ENCODE data around the gene GGA3.

The GGA3 gene

DNA sequence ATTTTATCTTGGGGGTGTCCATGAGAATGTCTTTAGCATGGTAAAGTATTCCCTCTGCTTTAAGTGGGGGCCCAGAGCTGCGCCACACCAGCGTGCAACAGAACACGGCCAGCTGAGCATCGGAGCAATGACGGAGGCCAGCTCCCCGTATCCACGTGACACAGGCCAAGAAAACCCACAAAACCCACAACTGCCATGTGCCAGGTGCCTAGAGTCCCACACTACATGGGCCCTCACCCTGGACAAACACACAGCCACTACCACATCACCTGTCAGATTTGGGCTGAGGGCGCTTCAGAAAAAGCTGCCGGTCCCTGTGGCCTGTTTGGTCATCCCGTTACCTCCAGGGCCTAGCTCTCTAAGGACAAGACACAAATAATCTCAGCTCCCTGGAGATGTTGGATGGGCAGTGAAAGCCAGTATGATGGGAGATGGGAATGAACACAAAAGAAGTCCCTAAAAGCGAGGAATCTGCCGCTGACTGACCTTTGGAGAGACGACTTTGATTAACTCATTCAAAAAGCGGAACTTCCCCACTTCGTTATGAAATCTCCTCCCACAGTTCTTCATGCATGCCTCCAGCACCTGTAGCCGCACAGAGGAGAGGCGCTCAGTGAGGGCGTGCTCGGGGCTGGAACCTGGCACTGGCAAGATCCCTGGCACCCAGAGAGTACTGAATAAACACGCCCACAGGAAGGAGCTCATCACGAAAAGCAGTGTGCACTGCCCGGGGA lies 17.1 kb downstream of the GGA3 start:
- DNase-seq, result no peak

GRCh38 chr17:75242461-75243042 lies 18.9 kb downstream of the GGA3 start:
- DNase-seq, result peak; percentile 42

- peak; percentile 25 for DNase-seq
Observed at GRCh38 chr17:75241996-75242460, 19.4 kb downstream of the GGA3 start.

- DNase-seq, result no peak
Observed at GRCh38 chr17:75241502-75241901, 19.9 kb downstream of the GGA3 start.

DNA sequence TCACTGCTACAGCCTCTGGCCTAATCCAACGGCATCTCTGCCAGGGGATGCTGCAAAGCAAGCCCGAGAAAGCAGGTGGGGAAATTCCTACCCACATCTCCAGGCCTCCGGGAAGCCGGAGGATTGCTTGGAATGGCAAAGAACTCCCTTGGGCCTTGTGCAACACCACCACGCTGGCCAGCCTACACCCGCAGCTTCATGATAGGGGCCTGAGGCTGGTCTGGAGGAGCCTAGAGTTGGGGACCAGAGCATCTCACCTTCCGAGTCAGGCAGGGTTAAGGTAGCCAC lies 20.3 kb downstream of the GGA3 start:
- DNase-seq, result no peak

- peak; percentile 54 for DNase-seq
Observed at GRCh38 chr17:75240394-75241142, 20.8 kb downstream of the GGA3 start.

GRCh38 chr17:75239778-75240393 lies 21.5 kb downstream of the GGA3 start:
- DNase-seq, result no peak

DNA sequence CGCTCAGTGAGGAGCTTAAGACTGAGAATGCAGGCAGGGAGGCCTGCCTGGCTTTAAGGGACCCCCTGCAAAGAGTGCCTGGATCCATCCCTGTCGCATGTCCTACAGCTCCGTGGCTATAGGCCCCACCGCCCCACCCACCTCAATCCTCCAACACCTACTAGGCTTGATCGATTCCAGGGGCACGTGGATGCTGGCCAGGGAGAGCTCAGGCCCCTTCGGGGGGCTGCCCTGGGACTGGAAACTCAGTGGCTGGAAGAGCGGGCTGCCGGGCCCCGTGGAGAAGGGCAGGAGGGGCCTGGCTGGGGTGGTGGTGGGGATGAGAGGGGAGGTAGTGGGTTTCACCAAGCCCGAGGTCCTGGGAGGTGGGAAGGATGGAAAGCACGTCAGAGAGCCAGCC lies 22.2 kb downstream of the GGA3 start:
- DNase-seq, result no peak

- peak; percentile 70 for DNase-seq
Observed at GRCh38 chr17:75238684-75239191, 22.7 kb downstream of the GGA3 start.

- DNase-seq, result no peak
Observed at GRCh38 chr17:75238020-75238580, 23.3 kb downstream of the GGA3 start.

GRCh38 chr17:75237100-75238014 lies 24.0 kb downstream of the GGA3 start:
- no peak for DNase-seq

DNA sequence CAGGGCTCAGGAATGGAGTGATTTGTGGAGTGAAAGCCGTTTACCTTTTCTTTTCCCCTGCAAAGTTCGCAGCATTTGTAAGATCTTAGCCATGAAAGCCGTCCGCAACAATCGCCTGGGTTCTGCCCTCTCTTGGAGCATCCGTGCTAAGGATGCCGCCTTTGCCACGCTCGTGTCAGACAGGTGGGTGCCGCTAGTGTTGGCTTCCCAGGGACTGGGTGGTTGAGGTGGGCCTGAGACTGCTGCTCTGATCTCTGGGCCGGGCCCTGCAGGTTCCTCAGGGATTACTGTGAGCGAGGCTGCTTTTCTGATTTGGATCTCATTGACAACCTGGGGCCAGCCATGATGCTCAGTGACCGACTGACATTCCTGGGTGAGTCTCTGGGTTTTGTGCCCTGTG lies 28.6 kb downstream of the GGA3 start:
- no peak for DNase-seq

GRCh38 chr17:75231741-75232464 lies 29.5 kb downstream of the GGA3 start:
- no peak for DNase-seq

- no peak for DNase-seq
Observed at GRCh38 chr17:75231071-75231470, 30.3 kb downstream of the GGA3 start.

DNA sequence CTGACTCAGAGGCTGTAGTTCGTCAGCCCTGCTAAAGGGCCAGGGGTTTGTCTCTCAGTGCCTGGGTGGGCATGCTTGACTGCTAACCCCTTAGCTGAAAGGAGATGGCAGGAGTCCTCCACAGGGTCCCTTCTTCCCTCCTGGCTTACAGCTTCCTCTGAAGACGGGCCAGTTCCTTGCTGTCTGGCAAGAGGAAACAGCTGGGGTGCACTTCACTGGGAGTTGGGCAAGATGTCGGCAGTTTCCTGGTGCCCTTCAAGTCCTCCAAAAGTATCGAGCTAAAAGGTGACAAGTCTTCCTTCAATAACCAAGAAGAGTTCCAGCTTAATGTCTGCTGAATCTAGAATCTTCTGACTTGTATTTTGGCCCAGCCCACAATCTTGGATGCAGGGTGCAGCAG lies 32.6 kb downstream of the GGA3 start:
- DNase-seq, result no peak

DNA sequence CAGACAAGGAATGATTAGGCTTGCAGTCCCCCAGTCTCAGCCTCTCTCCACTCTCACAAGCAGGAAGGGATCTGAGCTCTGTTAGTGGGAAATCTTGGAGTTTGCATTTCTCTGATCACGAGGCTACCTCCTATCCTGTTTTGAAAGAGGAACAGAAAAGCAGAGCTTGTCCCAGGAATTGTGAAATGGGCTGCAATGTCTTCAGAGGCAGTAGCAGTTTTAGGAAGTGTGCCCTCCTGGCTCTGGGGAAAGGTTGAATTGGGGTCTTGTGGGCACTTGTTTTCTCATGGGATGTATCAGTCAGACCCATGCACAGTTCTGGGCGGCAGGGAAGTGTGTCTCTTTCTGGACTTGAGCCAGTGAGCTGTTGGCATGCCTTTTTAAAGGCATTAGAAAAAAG lies 33.1 kb downstream of the GGA3 start:
- DNase-seq, result no peak

GRCh38 chr17:75227729-75228128 lies 33.7 kb downstream of the GGA3 start:
- no peak for DNase-seq

DNA sequence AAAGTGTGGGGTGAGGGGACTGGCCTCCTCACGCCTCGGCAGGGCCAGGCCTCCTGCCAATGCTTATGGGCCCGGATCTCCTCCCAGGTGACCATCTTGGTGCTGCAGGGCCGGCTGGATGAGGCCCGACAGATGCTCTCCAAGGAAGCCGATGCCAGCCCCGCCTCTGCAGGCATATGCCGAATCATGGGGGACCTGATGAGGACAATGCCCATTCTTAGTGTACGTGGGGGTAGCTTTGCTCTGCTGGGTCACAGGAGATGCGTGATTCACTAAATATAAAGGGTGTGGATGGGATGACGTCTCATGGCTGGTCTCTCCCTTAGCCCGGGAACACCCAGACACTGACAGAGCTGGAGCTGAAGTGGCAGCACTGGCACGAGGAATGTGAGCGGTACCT lies 36.4 kb downstream of the GGA3 start:
- no peak for DNase-seq

DNA sequence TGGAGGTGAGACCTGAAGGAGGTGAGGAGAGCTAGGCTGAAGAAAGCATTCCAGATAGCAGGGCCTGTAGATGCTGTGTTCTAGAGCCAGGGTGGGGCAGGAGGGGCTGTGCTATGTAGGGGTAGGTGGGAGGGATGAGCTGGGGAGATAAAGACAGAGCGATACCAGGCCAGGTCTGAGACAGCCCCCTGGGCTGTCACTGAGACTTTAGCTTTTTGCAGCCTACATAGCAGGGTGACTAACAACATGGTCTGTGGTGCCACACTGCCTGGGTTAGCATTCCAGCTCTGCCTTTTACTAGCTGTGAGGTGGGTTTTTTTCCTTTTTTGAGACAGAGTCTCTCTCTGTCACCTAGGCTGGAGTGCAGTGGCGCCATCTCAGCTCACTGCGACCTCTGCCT lies 41.6 kb downstream of the GGA3 start:
- no peak for DNase-seq

GRCh38 chr17:75218131-75218530 lies 43.3 kb downstream of the GGA3 start:
- DNase-seq, result no peak

- DNase-seq, result no peak
Observed at GRCh38 chr17:75209061-75209460, 52.3 kb downstream of the GGA3 start.
